Stimulated activated CD8-positive, alpha-beta memory T cell treated with anti-CD3 and anti-CD28 coated beads, Interleukin-12 subunit alpha, Interleukin-12 subunit beta, amount 100 ng/mL, for 24 hours (primary cell): ENCODE results near the gene SLC16A13.
"Not testable (repeated sequence)": the region's sequence is repeated elsewhere in the genome, so short reads cannot be mapped to it uniquely, and the experiment has no call there.

Source experiments
- DNase-seq: peaks from one replicate; pipeline ENCODE4 v3.0.0-alpha.2; 2020; ENCODE audit errors: extremely low read depth

SLC16A13 gene

DNA sequence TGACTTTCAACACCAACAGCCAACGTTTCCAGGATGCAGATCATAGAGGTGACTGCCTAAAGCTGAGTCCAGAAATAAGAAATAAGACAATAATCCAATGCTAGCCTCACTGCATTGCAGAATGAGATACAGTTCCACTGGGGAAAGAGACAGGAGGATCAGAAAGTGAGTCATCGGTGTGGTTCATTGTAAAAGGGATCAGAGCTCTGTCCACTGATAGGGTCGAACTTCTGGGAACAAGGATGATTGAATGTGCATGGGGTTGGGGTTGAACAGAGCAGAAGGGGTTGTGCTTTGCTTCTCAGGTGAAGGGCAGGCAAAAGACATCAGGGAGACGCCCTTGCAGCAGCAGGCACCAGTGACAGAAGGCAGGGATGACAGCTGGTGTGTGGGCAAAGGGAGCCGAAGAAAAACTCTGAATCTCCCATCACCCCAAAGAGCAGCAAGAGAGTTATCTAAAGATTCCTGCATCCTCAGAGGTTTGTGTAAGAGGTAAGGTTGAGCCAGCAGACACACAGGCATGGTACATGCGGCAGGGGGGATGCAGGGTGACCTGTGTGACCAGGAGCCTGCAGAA is 27.8 kb downstream of the SLC16A13 start:
- no peak for DNase-seq

DNA sequence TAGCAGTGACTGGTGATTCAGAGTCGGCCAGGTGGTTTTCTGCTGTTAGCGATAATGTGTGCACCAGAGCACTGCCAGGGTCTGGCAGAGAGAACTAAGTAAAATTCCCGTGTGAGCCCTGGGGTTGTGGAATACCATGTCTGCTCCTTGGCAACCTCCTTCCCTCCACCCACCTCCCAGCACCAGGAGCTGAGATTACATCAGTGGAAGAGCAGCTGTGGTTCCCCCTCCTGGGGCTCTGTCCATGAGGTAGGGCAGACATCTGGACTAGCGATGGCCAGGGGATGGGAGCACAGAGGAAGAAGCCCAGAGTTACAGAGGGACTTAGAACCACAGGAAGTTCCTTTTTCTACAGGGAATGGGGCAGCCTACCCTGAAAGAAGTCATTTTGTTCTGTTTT is 28.4 kb downstream of the SLC16A13 start:
- no peak for DNase-seq

DNA sequence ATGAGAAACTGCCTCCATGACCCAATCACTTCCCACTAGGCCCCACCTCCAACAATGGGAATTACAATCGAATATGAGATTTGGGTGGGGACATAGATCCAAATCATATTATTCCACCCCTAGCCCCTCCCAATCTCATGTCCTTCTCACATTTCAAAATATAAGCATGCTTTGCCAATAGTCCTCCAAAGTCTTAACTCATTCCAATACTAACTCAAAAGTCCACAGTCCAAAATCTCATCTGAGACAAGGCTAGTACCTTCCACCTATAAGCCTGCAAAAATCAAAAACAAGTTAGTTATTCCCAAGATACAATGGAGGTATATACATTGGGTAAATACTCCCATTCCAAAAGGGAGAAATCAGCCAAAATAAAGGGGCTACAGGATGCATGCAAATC is 31.4 kb downstream of the SLC16A13 start:
- no peak for DNase-seq

DNA sequence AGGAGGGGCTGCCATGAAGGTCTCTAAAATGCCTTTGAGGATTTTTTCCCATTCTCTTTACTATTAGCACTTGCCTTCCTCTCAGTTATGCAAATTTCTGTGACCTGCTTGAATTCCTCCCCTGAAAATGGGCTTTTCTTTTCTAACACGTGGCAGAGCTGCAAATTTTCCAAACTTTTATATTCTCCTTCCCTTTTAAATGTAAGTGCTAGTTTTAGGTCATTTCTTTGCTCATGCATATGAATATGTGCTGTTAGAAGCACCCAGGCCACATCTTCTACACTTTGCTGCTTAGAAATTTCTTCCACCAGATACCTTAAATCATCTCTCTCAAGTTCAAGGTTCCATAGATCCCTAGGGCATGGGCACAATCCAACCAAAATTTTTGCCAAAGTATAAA is 32.5 kb downstream of the SLC16A13 start:
- DNase-seq = no peak

DNA sequence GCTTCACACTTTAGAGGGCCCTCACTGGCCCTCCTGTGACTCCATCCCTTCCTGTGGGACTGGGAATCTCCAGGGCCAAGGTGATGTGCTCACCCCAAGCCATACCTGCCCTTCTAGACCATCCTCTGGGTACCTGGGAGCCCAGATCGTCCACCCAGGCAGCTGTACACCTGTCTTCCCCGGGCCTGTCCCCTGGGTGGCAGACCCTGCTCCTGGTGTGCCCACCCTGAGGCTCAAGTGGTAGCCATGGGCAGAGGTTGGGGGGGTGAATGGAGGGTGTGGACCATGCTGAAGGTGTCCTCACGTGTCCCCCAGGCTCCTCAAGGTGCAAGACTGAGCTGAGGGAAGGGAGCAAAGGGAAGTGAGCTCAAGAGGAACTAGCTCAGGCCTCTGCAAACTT is 34.9 kb downstream of the SLC16A13 start:
- no peak for DNase-seq

DNA sequence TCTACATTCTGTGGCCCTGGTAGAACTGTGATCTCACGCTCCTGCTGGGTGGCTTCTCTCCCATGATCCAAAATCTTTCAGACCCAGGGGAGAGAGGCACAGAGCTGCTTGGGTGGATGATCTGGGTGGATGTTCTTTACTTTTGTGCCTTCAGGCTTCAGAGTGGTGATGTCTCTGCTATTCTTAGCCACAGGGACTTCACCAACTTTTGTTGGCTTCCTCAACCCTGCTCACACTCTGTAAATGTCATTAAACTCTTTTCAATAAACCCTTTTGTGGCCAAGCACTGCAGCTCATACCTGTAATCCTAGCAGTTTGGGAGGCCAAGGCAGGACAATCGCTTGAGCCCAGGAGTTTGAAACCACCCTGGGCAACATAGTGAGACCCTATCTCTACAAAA is 36.6 kb downstream of the SLC16A13 start:
- DNase-seq = no peak

DNA sequence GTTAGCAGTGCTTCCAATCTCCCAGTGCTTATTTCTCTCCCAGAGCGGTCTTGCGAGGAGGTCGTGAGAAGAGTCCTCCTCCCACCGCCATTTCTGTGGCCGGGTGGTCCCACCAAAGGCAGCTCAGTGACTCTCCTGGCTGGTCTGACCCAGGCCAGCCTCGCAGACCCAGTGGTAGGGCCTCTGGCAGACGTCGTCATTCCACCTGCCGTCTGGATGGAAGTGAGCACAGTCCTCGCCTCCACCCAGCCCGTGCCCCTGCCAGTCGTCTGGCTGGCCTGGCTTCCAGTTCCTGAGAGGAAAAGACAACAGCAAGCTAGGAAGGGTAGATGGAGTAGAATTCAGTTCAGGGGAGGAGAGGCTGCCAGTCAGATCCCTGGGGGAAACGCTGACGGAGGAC is 39.1 kb downstream of the SLC16A13 start:
- no peak for DNase-seq

DNA sequence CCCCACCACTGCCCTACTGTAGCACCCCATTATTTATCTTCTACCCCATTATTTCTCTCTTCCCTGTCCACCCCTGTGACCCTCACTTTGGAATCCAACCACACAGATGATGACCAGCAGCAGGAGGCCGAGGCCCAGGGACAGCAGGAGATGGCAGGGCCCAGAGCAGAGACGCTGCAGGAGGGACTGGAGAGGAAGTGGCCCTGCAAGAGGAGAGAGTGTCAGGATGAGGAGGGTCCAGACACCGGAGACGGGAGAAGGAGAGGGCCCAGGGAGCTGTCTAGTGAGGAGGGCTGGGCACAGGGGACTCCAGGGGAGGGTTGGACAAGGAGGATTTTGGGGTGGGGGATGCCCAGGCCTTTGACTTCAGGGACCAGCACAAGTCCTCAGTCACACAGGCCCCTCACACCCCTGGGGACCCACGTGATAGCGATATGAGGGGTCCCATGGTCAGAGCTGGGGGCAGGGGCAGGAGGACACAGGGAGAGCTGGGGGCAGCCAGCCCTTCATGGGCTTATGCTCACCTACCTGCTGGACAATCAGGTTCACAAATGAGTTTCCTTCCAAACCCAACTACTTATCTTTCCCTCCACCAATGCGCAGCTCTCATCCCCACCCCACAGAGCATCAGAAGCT is 42.2 kb downstream of the SLC16A13 start:
- no peak for DNase-seq

DNA sequence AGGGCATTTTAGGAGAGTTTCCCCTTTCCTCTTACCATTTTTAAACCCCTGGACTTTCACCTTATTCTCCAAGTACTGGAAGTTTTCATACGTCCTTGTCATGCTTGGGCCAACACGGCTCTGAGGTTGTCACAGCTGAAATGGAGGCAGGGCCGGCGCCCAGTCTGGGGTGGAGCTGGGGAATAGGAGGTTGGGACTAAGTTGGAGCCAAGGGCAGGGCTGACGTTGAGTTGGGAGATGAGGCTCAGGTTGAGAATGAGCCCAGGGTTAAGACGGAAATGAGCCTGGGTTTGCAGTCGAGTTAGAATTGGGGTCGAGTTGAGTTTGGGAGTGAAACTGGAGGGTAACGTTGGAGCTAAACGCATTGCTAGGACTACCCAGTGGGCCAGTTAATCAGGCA is 42.9 kb downstream of the SLC16A13 start:
- DNase-seq = no peak

DNA sequence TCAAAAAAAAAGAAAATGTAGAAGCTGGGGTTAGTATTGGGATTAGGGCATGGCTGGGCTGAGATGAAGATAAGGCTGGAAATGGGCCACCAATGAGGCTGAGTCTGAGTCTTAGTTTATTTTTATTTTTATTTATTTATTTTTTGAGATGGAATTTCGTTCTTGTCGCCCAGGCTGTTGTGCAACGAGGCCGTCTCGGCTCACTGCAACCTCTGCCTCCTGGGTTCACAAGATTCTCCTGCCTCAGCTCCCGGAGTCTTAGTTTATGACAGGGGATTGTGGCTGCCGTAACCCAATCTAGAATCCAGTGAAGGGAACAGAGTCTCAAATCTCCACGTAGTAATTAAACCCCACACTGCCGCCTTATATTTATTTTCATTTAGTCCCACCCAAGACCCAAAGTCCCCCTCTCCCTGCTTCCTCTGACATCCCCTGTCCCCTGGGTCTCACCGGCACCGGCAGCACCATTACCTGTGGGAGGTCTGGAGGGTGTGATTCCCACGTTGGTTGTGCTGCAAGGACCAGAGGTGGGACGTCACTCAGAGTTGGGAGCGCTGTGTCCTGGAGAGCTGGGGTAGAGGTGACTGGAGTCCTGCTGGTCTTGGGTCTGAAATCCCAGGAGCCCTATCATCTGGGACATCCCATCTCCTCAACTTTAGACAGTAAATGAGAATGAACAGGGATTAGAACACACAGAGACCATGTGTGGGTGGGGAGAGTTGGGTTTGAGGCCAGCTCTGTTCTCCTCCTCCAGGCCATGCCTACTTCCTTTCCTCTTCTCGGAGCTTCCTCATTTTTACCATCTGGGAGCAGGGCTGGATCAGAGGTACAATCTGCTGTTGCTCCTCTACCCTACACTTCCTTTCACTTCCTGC is 44.0 kb downstream of the SLC16A13 start, which contains the start of gene CLEC10A:
Gene CLEC10A, minus strand, starts transcription at position 671 of the 875 bp plus-strand sequence. CDS start 1,439 bp downstream, outside the sequence.
- no peak for DNase-seq

DNA sequence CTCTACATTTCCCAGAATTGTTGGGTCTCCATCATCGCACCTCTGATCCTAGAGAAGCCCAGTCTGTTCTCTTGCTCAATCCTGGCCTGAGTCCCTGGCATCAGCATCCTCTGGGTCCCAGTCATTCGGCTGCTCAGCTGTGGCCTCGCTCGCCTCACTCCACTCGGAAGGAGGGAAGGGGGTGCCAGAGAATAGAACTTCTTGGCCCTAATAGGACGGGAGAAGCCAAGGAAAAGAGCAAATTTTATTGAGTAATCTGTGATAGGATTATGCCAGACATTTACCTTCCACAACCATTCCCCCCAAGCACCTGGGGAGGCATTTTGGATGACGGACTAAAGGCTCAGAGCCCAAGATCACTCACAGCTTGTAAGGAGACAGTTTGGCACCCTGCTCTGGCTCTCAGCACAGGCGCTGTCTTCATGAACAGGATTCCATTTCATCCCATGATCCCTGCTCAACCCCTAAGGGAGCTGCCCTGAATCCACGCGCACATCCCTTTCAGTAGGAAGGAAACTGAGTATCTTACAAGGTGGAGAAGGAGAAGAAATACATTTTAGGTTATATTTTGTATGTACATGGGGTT is 44.7 kb downstream of the SLC16A13 start:
- DNase-seq = no peak

DNA sequence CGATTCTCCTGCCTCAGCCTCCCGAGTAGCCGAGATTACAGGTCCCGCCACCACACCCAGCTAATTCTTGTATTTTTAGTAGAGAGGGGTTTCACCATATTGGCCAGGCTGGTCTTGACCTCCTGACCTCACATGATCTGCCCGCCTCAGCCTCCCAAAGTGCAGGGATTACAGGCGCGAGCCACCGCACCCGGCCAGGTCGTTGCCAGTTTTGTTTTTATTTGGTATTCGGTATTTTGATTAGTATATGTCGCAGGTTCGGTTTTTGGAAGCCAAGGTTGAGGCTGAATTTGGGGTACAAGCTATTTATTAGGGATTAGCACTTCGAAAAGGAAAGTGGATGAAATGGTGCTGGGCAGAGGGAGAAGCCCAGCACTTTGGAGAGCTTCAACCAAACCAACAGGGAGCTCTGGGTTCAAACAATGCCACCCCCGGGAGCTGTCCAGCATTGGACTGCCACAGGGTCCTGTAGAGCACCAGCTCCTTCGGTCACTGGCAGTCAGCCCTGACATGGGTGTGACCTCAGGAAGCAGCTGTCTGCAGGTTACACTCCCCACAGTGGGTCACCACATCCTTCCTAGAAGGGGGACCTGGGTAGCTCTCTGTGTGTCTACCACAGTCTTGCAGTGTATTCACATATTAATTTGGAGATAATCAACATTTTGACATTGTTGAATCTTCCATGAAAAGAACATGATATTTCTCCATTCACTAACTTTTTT is 45.7 kb downstream of the SLC16A13 start:
- no peak for DNase-seq

DNA sequence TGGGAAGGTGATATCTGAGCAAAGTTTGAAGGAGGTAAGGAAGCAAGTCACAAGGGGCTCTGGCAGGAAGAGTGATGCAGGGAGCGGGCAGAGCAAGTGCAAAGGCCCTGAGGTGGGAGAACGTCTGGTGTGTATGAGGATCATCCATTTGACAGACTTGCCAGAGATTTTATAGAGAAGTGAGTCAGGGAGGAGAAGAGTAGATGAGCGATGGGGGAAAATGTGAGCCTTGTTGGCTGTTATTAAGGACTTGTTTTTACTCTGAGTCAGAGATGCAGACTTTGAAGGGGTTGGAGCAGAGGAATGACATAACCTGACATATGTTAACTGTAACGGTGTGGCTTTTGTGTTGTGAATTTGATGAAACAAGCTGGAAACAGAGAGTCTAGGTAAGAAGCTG is 47.8 kb downstream of the SLC16A13 start:
- no peak for DNase-seq

DNA sequence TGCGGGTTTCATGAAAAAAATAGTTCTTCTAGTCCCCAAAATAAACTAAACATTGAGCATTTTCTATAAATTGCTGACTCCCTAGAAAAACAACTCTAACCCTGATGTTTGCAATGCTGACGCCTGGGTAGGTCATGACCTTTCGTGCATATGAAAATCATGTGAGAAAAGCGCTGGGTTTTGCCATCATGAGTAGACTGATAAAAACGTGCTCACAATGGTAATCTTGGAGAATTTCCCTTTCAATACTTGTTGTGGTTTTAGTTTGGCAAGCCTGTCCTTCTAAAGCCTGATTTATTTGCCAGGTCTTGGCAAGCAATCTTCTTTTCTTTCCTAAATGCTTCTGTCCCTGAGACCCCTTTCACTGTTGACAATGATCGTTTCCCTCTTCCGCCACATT is 48.3 kb downstream of the SLC16A13 start:
- no peak for DNase-seq

DNA sequence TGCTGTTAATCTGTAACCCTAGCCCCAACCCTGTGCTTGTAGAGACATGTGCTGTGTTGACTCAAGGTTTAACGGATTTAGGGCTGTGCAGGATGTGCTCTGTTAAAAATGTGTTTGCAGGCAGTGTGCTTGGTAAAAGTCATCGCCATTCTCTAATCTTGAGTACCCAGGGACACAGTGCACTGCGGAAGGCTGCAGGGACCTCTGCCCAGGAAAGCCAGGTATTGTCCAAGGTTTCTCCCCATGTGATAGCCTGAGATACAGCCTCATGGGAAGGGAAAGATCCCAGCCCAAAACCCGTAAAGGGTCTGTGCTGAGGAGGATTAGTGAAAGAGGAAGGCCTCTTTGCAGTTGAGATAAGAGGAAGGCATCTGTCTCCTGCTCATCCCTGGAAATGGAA is 52.6 kb downstream of the SLC16A13 start:
- DNase-seq = not testable (repeated sequence)

DNA sequence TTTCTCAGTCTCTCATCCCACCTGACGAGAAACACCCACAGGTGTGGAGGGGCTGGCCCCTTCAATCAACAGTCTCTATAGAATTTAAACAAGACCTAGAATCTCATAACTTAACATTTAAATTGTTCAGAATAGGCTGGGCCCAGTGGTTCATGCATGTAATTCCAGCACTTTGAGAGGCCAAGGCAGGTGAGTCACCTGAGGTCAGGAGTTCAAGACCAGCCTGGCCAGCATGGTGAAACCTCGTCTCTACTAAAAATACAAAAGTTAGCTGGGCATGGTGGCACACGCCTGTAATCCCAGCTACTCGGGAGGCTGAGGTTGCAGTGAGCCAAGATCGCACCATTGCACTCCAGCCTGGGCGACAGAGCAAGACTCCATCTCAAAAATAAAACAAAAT is 53.8 kb downstream of the SLC16A13 start:
- not testable (repeated sequence) for DNase-seq
